GM19467 (cell line): Measurements from ENCODE around the gene BNIP2.
"Not testable (repeated sequence)": the region's sequence is repeated elsewhere in the genome, so short reads cannot be mapped to it uniquely, and the experiment has no call there.

ENCODE experiments used
- ATAC-seq: cut with Tn5 transposase; IDR thresholded peaks from one replicate; pipeline ENCODE4 v1.9.1; 2021; ENCODE audit warnings: mild to moderate bottlenecking, moderate library complexity; ENCODE audit not compliant: unreplicated experiment

BNIP2 gene, protein sequence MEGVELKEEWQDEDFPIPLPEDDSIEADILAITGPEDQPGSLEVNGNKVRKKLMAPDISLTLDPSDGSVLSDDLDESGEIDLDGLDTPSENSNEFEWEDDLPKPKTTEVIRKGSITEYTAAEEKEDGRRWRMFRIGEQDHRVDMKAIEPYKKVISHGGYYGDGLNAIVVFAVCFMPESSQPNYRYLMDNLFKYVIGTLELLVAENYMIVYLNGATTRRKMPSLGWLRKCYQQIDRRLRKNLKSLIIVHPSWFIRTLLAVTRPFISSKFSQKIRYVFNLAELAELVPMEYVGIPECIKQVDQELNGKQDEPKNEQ

DNA sequence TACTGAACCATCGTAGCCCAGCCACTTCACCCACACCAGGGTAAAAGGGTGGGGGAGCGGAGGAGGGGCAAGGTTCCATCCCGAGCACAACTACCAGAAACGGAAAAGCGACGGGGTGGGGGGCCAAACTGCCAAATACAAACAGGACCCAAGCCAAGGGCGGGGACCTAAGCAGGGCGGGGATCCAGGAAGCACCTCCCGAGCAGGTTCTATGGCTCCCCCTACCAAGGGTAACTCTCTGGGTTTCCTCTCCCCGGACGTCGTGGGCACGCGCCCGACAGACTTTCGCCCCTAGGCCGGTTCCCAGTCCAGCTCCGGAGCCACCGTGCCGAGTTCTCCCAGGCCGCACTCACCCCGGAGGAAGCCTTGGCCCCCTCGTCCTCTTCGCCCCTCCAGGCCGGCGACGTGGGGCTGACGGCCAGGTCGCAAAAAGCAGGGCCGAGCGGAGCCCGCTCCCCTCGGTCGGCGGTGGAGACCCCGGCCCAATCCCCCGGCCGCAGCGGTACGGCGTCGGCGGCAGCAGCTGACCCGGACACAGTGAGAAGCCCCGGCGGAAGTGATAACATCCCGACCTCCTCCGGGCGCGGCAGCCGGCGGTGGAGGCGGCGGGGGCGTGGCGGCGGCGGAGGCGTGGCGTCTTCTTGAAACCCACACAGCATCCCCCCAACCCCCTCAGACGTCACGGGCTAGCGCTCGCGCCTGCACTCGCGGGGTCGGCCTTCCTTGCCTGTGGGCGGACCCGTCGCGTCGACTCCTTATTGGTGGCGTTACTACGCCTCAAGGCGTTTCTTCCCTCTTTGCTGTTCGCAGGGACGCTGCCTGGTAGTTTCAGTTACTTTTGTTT is at the start of gene BNIP2:
Gene BNIP2, minus strand, starts transcription at position 539 of the 844 bp plus-strand sequence. CDS start 6,863 bp downstream, outside the sequence.
- ATAC-seq: peak; percentile 82

- ATAC-seq: no peak
These were observed 49.6 kb upstream of the BNIP2 start for GRCh38 chr15:59738676-59739075.

- no peak for ATAC-seq
These were observed 47.1 kb upstream of the BNIP2 start for GRCh38 chr15:59736181-59736580.

DNA sequence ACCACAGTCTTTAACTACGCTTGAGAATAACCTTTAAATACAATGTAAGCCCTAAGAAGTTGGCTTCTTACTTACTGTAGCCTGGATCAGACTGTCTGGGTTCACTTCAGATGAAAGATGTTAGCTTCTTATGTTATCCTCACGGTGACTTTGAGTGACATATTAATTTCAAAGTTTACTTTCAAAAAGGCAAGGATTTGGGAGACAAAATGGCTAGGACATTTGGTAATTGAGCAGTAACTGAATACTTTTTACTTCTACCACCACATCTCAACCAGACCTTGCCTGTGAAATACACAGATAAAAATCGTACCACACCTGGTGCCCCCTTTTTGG is 36.0 kb upstream of the BNIP2 start:
- ATAC-seq: no peak

DNA sequence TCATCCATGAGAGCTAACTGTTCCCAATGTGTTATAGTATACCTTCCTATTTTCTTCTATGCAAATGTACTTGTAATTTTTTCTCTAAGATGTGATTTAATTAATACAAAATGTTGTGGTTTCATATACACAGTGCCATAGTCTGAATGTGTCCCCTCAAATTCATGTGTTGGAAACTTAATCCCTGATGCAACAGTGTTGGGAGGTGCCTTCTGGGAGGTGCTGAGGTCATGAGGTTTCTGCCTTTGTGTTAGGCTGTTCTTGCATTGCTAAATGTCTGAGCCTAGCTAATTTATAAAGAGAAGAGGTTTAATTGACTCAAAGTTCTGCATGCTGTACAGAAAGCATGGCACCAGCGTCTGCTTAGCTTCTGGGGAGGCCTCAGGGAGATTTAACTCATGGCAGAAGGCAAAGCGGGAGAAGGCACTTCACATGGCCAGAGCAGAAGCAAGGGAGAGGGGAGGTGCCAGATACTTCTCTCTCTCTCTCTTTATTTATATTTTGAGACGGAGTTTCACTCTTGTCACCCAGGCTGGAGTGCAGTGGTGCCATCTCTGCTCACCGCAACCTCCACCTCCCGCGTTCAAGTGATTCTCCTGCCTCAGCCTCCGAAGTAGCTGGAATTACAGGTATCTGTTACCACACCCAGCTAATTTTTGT is 34.7 kb upstream of the BNIP2 start:
- ATAC-seq: no peak

DNA sequence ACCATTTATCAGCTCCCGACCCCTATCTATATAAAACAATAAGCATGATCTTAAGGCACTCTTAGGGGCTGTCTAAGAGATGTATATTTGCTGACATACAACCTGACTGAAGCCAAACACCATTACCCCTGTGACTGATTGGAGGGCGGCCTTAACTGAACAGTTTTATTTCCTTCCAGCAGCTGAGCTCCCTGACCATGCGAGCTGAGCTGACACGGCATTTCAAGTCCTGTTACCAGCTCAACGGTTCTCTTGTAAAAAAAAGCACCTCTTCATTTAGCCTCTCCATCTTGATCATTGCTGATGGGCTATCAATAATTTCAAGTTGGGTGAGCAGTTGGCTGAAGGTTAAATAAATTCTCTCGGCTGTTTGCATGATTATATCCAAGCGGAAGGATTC is 33.4 kb upstream of the BNIP2 start:
- no peak for ATAC-seq

- ATAC-seq: no peak
These were observed 32.9 kb upstream of the BNIP2 start for GRCh38 chr15:59722037-59722436.

DNA sequence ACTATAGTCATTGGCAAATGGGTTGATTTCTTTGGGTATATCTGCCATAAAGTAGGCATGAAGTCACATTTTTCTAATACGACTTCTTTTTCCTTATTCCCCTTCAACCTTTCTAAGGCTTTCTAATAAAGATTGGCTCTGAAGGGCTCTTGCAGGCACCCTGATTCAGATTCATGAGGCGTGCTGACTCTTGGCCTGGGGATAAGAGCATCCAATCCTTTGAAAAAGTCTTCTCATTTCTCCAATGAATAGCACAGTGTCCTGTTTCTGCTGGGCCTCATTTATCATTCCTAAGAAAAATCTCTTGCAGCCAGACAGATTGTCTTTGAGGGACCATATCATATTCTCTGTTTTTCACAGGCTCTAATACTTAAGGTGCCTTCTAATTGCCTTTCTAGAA is 32.3 kb upstream of the BNIP2 start:
- no peak for ATAC-seq

DNA sequence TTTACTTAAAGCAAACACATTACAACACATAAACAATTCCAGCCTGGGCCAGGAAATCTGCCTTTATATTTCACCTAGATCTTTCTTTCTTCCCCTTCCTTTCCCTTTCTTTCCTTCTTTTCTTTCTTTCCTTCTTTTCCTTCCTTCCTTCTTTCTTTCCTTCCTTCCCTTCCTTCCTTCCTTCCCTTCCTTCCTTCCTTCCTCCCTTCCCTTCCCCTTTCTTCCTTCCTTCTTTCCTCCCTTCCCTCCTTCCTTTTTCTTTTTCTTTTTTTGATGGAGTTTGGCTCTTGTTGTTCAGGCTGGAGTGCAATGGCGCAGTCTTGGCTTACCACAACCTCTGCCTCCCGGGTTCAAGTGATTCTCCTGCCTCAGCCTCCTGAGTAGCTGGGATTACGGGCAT is 24.1 kb upstream of the BNIP2 start:
- ATAC-seq: no peak

GRCh38 chr15:59711451-59712243 is 22.5 kb upstream of the BNIP2 start:
- no peak for ATAC-seq

DNA sequence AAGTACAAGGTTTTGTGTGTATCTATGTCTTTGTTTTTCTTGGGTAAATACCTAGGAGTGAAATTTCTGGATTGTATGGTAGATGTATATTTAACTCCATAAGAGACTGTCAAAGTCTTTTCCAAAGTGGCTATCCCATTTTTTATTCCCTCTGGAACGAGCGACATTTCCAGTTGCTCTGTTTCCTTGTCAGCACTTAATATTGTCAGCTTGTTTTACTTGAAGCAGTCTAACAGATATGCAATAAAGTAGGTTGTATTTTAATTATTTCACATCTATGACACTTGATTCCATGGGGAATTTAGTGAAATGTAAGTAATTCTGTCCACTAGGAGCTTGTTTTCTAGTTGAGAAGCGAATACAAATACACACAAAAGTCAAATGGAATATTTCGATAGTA is 18.5 kb upstream of the BNIP2 start:
- no peak for ATAC-seq

DNA sequence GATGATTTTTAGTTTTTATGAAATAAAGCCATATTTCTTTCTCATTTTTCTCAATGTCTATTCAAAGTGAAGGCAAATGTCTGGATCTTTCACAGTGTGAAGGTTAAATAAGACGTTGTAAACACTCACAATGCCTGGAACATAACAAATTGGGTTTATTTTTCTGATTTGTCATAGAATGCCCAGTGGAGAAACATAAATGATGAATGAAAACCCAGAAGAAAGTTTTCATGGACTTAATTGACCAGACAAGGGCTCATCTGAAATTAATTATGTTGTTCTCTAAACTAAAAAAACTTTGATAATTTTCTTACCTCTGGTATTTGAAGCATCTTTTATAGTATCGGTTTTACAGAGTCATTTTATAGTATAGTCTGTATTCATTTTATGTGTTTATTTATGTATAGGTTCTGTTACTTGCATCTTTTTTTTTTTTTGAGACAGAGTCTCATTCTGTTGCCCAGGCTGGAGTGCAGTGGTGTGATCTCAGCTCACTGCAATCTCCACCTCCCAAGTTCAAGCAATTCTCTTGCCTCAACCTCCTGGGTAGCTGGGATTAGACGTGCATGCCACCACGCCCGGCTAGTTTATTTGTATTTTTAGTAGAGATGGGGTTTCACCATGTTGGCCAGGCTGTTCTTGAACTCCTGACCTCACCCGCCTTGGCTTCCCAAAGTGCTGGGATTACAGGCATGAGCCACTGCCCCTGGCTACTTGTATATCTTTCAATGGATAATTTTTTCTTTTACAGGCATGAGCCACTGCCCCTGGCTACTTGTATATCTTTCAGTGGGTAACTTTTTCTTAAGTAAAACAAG is 15.1 kb upstream of the BNIP2 start:
- ATAC-seq: no peak

DNA sequence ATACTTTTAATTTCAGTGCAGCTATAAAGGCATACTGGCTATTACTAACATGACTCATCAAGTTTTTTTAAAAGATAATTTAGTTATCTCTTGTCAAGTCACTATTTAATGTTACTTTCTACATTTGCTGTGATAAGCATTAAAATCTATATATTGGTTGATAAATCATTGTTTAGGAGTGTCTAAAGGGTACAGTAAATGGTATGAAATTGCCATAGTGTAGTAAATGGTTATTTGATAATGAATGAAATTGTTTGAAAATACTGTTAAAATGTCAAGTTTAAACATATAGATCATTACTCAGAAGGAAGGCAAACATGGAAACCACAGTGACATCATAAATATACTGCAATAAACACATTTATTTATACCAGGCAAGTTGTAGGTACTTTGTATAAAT is 13.2 kb upstream of the BNIP2 start:
- ATAC-seq: no peak

GRCh38 chr15:59701880-59702279 is 12.8 kb upstream of the BNIP2 start:
- ATAC-seq: no peak

DNA sequence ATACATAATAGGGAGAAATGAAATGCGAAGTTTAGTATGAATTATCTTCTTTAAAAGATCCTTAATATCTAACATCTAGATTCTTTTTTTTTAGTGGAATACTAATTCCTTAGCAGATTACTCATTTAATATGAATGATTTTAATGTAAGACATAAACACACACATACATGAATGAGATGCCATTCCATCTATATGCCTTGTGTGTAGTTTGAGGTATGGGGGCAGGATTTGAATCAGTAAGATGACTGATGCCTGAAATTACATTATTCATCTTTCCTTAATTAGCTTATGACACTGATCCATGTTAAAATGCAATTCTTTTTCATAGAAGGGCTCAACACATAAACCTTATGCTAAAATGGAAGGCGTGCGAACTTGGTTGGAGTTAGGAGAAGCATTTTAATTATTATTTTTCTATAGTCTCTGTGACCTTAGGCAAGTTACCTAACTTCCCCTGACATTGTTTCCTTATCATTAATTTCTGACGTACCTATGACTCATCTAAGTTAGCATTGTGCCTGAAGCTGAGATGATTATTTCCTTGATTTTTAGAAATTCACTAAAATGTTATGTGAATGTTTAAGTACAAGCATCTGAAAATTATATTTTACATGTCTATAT is 10.8 kb upstream of the BNIP2 start:
- ATAC-seq: no peak

DNA sequence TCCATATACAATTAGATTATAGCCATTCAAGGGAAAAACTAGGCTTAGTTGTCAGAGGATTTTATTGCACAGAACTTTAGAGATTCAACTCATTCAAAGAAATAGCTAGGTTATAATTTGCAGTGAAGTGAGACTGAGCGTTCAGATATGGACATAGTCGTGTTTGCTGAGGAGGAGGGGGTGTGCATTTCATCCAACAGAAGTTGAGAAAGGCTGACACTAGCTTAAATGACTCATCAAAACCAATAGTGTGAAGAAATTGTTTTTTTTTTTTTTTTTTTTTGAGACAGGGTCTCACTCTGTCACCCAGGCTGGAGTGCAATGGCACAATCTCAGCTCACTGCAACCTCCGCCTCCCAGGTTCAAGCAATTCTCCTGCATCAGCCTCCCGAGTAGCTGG is 8.9 kb upstream of the BNIP2 start:
- ATAC-seq: not testable (repeated sequence)

- ATAC-seq: no peak
These were observed 7.2 kb upstream of the BNIP2 start for GRCh38 chr15:59696332-59696731.

DNA sequence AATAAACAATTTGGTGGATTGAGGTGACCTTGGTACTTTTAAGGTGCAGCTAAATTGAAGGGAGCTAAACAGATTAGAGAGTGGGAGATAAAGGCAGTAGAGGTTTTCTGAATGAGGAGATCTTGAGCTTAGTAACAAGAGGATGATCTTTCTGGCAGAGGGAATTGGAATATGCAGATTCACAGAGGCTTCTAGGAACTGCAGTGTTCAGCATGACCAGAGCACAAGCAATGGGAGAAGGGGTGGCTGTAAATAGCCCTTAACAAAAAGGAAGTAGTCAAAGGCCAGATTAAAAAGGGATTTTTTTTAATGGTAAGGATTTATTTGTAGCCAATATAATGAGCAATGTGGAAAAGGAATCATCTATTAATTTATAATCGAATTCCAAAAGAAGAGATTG is 5.7 kb upstream of the BNIP2 start:
- ATAC-seq: no peak

GRCh38 chr15:59691194-59691805 is 2.2 kb upstream of the BNIP2 start:
- ATAC-seq: no peak
